ENCODE results near the gene HACD2. TPM values are rescaled to one million over a fixed set of nuclear protein-coding genes. Genes with fewer than 3 reads are reported as not detected.

The HACD2 gene
- total and polyA plus RNA-seq, 12 donors, result 5.1 to 29.9 (median 20.2) TPM

- no peak overlapping the region for H3K4me3 ChIP-seq
- no peaks in the 10 kb centered on the region for H3K27me3 ChIP-seq
- H3K4me1 ChIP-seq (replicated peaks in 1 of 2), result no peaks in the 10 kb centered on the region
- no peak for DNase-seq
- intact Hi-C loops (cut with DNase I), result no loop called here
- no peak overlapping the region for H3K27ac ChIP-seq
- H3K9me3 ChIP-seq (replicated peaks in 1 of 3), result no peaks in the 10 kb centered on the region
- H3K36me3 ChIP-seq (replicated peaks in 1 of 2), result no peaks in the 10 kb centered on the region
- 90 to 93% (median 93%) methylated on average over 7 to 9 of the region's 9 CpGs for WGBS, 4 donors
- no peak for TF ChIP-seq POLR2A (IDR thresholded peaks at IDR 0.05)
- TF ChIP-seq, protein P1, sequence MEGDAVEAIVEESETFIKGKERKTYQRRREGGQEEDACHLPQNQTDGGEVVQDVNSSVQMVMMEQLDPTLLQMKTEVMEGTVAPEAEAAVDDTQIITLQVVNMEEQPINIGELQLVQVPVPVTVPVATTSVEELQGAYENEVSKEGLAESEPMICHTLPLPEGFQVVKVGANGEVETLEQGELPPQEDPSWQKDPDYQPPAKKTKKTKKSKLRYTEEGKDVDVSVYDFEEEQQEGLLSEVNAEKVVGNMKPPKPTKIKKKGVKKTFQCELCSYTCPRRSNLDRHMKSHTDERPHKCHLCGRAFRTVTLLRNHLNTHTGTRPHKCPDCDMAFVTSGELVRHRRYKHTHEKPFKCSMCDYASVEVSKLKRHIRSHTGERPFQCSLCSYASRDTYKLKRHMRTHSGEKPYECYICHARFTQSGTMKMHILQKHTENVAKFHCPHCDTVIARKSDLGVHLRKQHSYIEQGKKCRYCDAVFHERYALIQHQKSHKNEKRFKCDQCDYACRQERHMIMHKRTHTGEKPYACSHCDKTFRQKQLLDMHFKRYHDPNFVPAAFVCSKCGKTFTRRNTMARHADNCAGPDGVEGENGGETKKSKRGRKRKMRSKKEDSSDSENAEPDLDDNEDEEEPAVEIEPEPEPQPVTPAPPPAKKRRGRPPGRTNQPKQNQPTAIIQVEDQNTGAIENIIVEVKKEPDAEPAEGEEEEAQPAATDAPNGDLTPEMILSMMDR (IDR thresholded peaks at IDR 0.05), result no peak
Observed at GRCh38 chr3:123442125-123442524, 142.7 kb downstream of the HACD2 start.

Other genes with a start within 250 kb of the HACD2 start
- gene ADCY5, start 136.0 kb downstream of the HACD2 start, total RNA-seq, result 10 to 100 TPM in 1 of 9 donors, 1 to 10 TPM in 8; 1.2 to 12.4 (median 4.7) TPM
- gene ADCY5, start 136.0 kb downstream of the HACD2 start, polyA plus RNA-seq, result 1 to 10 TPM; 1.6 to 5.4 (median 4.1) TPM

All from adrenal gland (tissue), 12 donors.